ENCODE results near the gene ALDOA. TPM values are rescaled to one million over a fixed set of nuclear protein-coding genes. Genes with fewer than 3 reads are reported as not detected.

ALDOA gene
- total and polyA plus RNA-seq, 4 donors, result 265 to 1,371 (median 962) TPM

GRCh38 chr16:30046178-30046577 is 19.4 kb upstream of the ALDOA start:
- Histone ChIP-seq H3K9me3 (ENCODE audit: control insufficient read depth in 4 of 4, insufficient read depth in 3 of 4, low read length in 3 of 4) (no peaks in the 10 kb centered on the region), H3K9ac (ENCODE audit: insufficient read depth in 1 of 2, low read length in 2 of 2) (no peak overlapping the region), H3K4me1 (ENCODE audit: control insufficient read depth in 5 of 5, insufficient read depth in 5 of 5, low read length in 5 of 5) (no peaks in the 10 kb centered on the region), H3K27me3 (ENCODE audit: control insufficient read depth in 3 of 3, insufficient read depth in 3 of 3, low read length in 2 of 3) (peaks cover 0 to 2% (median 0%) of the 10 kb centered on the region in 3 donors), H3K36me3 (ENCODE audit: control insufficient read depth in 4 of 4, insufficient read depth in 4 of 4, low read length in 4 of 4) (no peaks in the 10 kb centered on the region), H3K27ac (ENCODE audit: low read depth in 1 of 2, low read length in 1 of 2) (no peak overlapping the region), H3K4me3 (no peak overlapping the region)
- TF ChIP-seq CTCF (IDR thresholded peaks at IDR 0.05; ENCODE audit: control extremely low read depth, extremely low read depth), result no peak
- ATAC-seq (ENCODE audit: insufficient read depth, low FRiP score) (no peak), DNase-seq (no peak)
- WGBS, 2 donors, result 63 to 73% methylated on average over 8 of the region's 8 CpGs

GRCh38 chr16:30046588-30046987 is 19.0 kb upstream of the ALDOA start:
- Histone ChIP-seq H3K9ac (ENCODE audit: insufficient read depth in 1 of 2, low read length in 2 of 2) (no peak overlapping the region), H3K4me3 (no peak overlapping the region), H3K4me1 (ENCODE audit: control insufficient read depth in 5 of 5, insufficient read depth in 5 of 5, low read length in 5 of 5) (no peaks in the 10 kb centered on the region), H3K9me3 (ENCODE audit: control insufficient read depth in 4 of 4, insufficient read depth in 3 of 4, low read length in 3 of 4) (no peaks in the 10 kb centered on the region), H3K27me3 (ENCODE audit: control insufficient read depth in 3 of 3, insufficient read depth in 3 of 3, low read length in 2 of 3) (peaks cover 0 to 2% (median 0%) of the 10 kb centered on the region in 3 donors), H3K27ac (ENCODE audit: low read depth in 1 of 2, low read length in 1 of 2) (no peak overlapping the region), H3K36me3 (ENCODE audit: control insufficient read depth in 4 of 4, insufficient read depth in 4 of 4, low read length in 4 of 4) (no peaks in the 10 kb centered on the region)
- ATAC-seq (ENCODE audit: insufficient read depth, low FRiP score) (no peak), DNase-seq (no peak)
- no peak for TF ChIP-seq CTCF (IDR thresholded peaks at IDR 0.05; ENCODE audit: control extremely low read depth, extremely low read depth)
- 94% methylated on average over 1 of the region's 1 CpG for WGBS, 2 donors

- H3K9me3 ChIP-seq (ENCODE audit: control insufficient read depth in 4 of 4, insufficient read depth in 3 of 4, low read length in 3 of 4), result no peaks in the 10 kb centered on the region
- no peak overlapping the region for H3K4me3 ChIP-seq
- H3K27ac ChIP-seq (ENCODE audit: low read depth in 1 of 2, low read length in 1 of 2), result no peak overlapping the region
- H3K4me1 ChIP-seq (ENCODE audit: control insufficient read depth in 5 of 5, insufficient read depth in 5 of 5, low read length in 5 of 5), result peaks cover 0 to 11% (median 3%) of the 10 kb centered on the region in 5 donors
- no peaks in the 10 kb centered on the region for H3K27me3 ChIP-seq (ENCODE audit: control insufficient read depth in 3 of 3, insufficient read depth in 3 of 3, low read length in 2 of 3)
- ATAC-seq (ENCODE audit: insufficient read depth, low FRiP score), result no peak
- WGBS, 2 donors, result 91 to 96% methylated on average over 8 of the region's 8 CpGs
- no peak overlapping the region for H3K9ac ChIP-seq (ENCODE audit: insufficient read depth in 1 of 2, low read length in 2 of 2)
- no peak for TF ChIP-seq CTCF (IDR thresholded peaks at IDR 0.05; ENCODE audit: control extremely low read depth, extremely low read depth)
- no peak for DNase-seq
- H3K36me3 ChIP-seq (ENCODE audit: control insufficient read depth in 4 of 4, insufficient read depth in 4 of 4, low read length in 4 of 4), result no peaks in the 10 kb centered on the region
These were observed 15.7 kb upstream of the ALDOA start for GRCh38 chr16:30049871-30050270.

GRCh38 chr16:30051518-30051917 is 14.0 kb upstream of the ALDOA start:
- Histone ChIP-seq H3K9ac (ENCODE audit: insufficient read depth in 1 of 2, low read length in 2 of 2) (no peak overlapping the region), H3K36me3 (ENCODE audit: control insufficient read depth in 4 of 4, insufficient read depth in 4 of 4, low read length in 4 of 4) (peaks cover 0 to 3% (median 0%) of the 10 kb centered on the region in 4 donors), H3K27me3 (ENCODE audit: control insufficient read depth in 3 of 3, insufficient read depth in 3 of 3, low read length in 2 of 3) (no peaks in the 10 kb centered on the region), H3K27ac (ENCODE audit: low read depth in 1 of 2, low read length in 1 of 2) (no peak overlapping the region), H3K9me3 (ENCODE audit: control insufficient read depth in 4 of 4, insufficient read depth in 3 of 4, low read length in 3 of 4) (no peaks in the 10 kb centered on the region), H3K4me3 (no peak overlapping the region), H3K4me1 (ENCODE audit: control insufficient read depth in 5 of 5, insufficient read depth in 5 of 5, low read length in 5 of 5) (peaks cover 0 to 11% (median 3%) of the 10 kb centered on the region in 5 donors)
- no peak for TF ChIP-seq CTCF (IDR thresholded peaks at IDR 0.05; ENCODE audit: control extremely low read depth, extremely low read depth)
- WGBS, 2 donors, result 84 to 88% methylated on average over 3 of the region's 3 CpGs
- no peak for DNase-seq
- ATAC-seq (ENCODE audit: insufficient read depth, low FRiP score), result no peak
